K562 (cell line): Measurements from ENCODE around the gene GRIK5. TPM values are rescaled to one million over a fixed set of nuclear protein-coding genes. Genes with fewer than 3 reads are reported as not detected.
A peak's percentile ranks its signal among the peaks of the same experiment; 100 is the strongest.

Experiments
- BRCA1 ChIP-seq, 2 experiments: fragments of 450-650 bp in 1 of 2; sonication (generic) in 1 of 2; formaldehyde crosslinking in 1 of 2; IDR thresholded peaks; 2 replicates each; pipeline versions ENCODE4 v1.5.0 to v1.6.1; 2017 to 2020; ENCODE audit warnings: mild to moderate bottlenecking in 1 of 2, missing genetic modification reagents in 1 of 2
- C11orf30 ChIP-seq: fragments of 450-650 bp; IDR thresholded peaks from 2 replicates; pipeline ENCODE4 v1.6.1; 2016; ENCODE audit warnings: low read depth, mild to moderate bottlenecking
- CBX5 ChIP-seq: IDR thresholded peaks from 2 replicates; pipeline ENCODE4 v1.6.1; 2014; ENCODE audit warnings: low read depth, borderline replicate concordance
- CSDE1 ChIP-seq, 2 experiments: fragments of 450-650 bp; IDR thresholded peaks; 2 replicates each; pipeline ENCODE4 v1.6.1; 2016; ENCODE audit warnings: mild to moderate bottlenecking in 1 of 2
- GTF2F1 ChIP-seq: IDR thresholded peaks from 2 replicates; pipeline ENCODE4 v1.6.1; 2011; ENCODE audit warnings: low read depth, low read length, improper control_type of control experiment
- HCFC1 ChIP-seq: IDR thresholded peaks from 2 replicates; pipeline ENCODE4 v1.6.1; 2012; ENCODE audit warnings: low read depth, low read length, improper control_type of control experiment
- HNRNPLL ChIP-seq: fragments of 200-400 bp; formaldehyde crosslinking; IDR thresholded peaks from 2 replicates; pipeline ENCODE4 v1.6.1; 2017; ENCODE audit warnings: low read length, low read depth, mild to moderate bottlenecking; ENCODE audit not compliant: poor library complexity, severe bottlenecking
- MTA3 ChIP-seq: fragments of 450-650 bp; formaldehyde crosslinking; IDR thresholded peaks from 2 replicates; pipeline ENCODE4 v1.6.1; 2017; ENCODE audit warnings: mild to moderate bottlenecking, borderline replicate concordance
- MYBL2 ChIP-seq, 2 experiments: fragments of 450-650 bp in 1 of 2; sonication (generic) in 1 of 2; formaldehyde crosslinking in 1 of 2; IDR thresholded peaks; 2 replicates each; pipeline versions ENCODE4 v1.6.1 to v1.8.1; 2017 to 2022; ENCODE audit warnings: borderline replicate concordance in 1 of 2, inconsistent platforms in 1 of 2, low read depth in 1 of 2, mild to moderate bottlenecking in 1 of 2, missing genetic modification reagents in 1 of 2, moderate library complexity in 1 of 2
- POLR2A ChIP-seq: fragments of 450-650 bp; conservative IDR thresholded peaks from 2 replicates; pipeline ENCODE4 v1.6.1; 2016
- RFX5 ChIP-seq: IDR thresholded peaks from 2 replicates; pipeline ENCODE4 v1.6.1; 2011; ENCODE audit warnings: low read depth, mild to moderate bottlenecking, improper control_type of control experiment, low read length
- RREB1 ChIP-seq: fragments of 250-450 bp; sonication (Bioruptor Pico); IDR thresholded peaks from 2 replicates; pipeline ENCODE4 v1.4.0; 2020
- SRSF9 ChIP-seq: fragments of 200-400 bp; formaldehyde crosslinking; IDR thresholded peaks from 2 replicates; pipeline ENCODE4 v1.6.1; 2017; ENCODE audit warnings: low read depth, low read length, borderline replicate concordance
- SUPT5H ChIP-seq: fragments of 450-650 bp; IDR thresholded peaks from 2 replicates; pipeline ENCODE4 v1.6.1; 2016
- ZNF311 ChIP-seq: fragments of 250-450 bp; sonication (Bioruptor Pico); IDR thresholded peaks from 2 replicates; pipeline ENCODE4 v1.4.0; 2020; ENCODE audit warnings: mild to moderate bottlenecking, moderate library complexity
- ZNF696 ChIP-seq: fragments of 250-450 bp; sonication (Bioruptor Pico); conservative IDR thresholded peaks from 2 replicates; pipeline ENCODE4 v1.4.0; 2020; ENCODE audit warnings: mild to moderate bottlenecking, moderate library complexity
- polyA plus RNA-seq, 8 experiments: library from polyadenylated mRNA; depleted of rRNA in 4 of 8; stranded (reverse) in 5 of 8; unstranded in 3 of 8; fragments of >200 nt; fragmentation: Nextera tagmentation in 2 of 8; fragmentation: Illumina TruSeq in 1 of 8; extraction: Ambion mirVana in 2 of 8; extraction: Trizol in 1 of 8; gene quantifications; 2 replicates each; pipeline versions ENCODE4 v1.2.1 to v1.2.3, GENCODE V29; 2011 to 2014; ENCODE audit warnings: inconsistent platforms in 1 of 8, missing spikeins in 1 of 8
- total RNA-seq, 7 experiments: library from RNA; depleted of rRNA in 6 of 7; stranded (reverse); fragments of >200 nt in 6 of 7; fragmentation: Illumina TruSeq in 2 of 7; extraction: Trizol in 2 of 7; gene quantifications; 2 replicates each; pipeline versions ENCODE4 v1.2.1 to v1.2.3, GENCODE V29; 2011 to 2021; ENCODE audit warnings: low replicate concordance in 1 of 7
- TF ChIP-seq, protein P1 (sequence below): fragments of 250-450 bp; sonication (Bioruptor Pico); IDR thresholded peaks from 2 replicates; pipeline ENCODE4 v1.8.0; 2022; ENCODE audit warnings: inconsistent platforms, mild to moderate bottlenecking, moderate library complexity, borderline replicate concordance

GRIK5 gene
- total and polyA plus RNA-seq, 9 of the 15 experiments (the other 6 are each of a cell fraction or from before 2014, with no cell fraction given), result 0.04 to 0.55 (median 0.27) TPM; not detected in 2

DNA sequence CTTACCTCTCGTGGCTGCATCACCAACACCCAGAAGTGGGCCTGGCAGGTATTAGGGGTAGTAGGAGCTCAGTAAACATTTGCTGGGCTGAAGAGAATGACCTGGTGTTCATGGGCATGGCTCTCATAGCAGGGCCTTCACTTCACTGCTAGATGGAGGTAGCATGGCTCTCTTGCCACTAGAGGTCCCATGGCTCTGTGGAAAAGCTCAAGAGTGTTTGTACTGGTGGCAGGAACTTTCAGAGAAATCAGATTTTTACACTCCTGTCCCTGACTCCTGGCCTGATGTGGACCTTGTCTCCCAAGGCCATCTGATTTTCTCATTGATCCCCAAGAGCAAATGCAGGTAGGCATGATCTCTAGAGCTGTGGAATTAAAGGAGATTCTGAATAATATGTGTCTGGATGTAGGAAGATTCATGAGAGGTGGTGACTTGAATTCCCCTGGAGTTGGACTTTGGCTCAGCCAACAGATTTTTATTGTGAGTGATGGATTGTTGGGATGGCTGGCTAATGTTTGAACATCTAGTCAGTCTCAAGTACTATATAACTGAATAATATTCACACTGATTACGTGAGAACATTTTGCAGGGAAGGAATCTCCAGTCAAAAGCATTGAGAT lies 11.7 kb upstream of the GRIK5 start (continued):
- TF ChIP-seq POLR2A (0 out of 2 replicates have a peak, but pooled peaks have one; percentile 29), ZNF696 (no peak), SRSF9 (no peak), SUPT5H (no peak), HNRNPLL (no peak), MYBL2 (IDR thresholded peaks at IDR 0.05; ENCODE audit: low read depth) (no peak), MYBL2 (CRISPR knock-in tag; IDR thresholded peaks at IDR 0.05; ENCODE audit: borderline replicate concordance) (no peak), HCFC1 (no peak), CBX5 (no peak), GTF2F1 (no peak), RFX5 (no peak), CSDE1 (IDR thresholded peaks at IDR 0.05) (no peak), MTA3 (peak; percentile 42; the same call in 1 of the 2 replicates), ZNF311 (CRISPR knock-in tag) (no peak), C11orf30 (no peak), RREB1 (no peak), BRCA1 (IDR thresholded peaks at IDR 0.05) (no peak), BRCA1 (CRISPR knock-in tag; IDR thresholded peaks at IDR 0.05) (no peak)
- TF ChIP-seq, protein P1, sequence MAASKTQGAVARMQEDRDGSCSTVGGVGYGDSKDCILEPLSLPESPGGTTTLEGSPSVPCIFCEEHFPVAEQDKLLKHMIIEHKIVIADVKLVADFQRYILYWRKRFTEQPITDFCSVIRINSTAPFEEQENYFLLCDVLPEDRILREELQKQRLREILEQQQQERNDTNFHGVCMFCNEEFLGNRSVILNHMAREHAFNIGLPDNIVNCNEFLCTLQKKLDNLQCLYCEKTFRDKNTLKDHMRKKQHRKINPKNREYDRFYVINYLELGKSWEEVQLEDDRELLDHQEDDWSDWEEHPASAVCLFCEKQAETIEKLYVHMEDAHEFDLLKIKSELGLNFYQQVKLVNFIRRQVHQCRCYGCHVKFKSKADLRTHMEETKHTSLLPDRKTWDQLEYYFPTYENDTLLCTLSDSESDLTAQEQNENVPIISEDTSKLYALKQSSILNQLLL, result no peak
